ENCODE measurements around the gene FN3K.
"Not testable (repeated sequence)": the region's sequence is repeated elsewhere in the genome, so short reads cannot be mapped to it uniquely, and the experiment has no call there.

The FN3K gene

GRCh38 chr17:82737967-82738877, 2.8 kb downstream of the FN3K start:
- DNase-seq = no peak

GRCh38 chr17:82740906-82741759, 5.7 kb downstream of the FN3K start:
- no peak for DNase-seq

GRCh38 chr17:82743344-82744219, 8.2 kb downstream of the FN3K start:
- no peak for DNase-seq

GRCh38 chr17:82744736-82745135, 9.3 kb downstream of the FN3K start:
- not testable (repeated sequence) for DNase-seq

GRCh38 chr17:82745524-82745923, 10.1 kb downstream of the FN3K start:
- no peak for DNase-seq

GRCh38 chr17:82748756-82749155, 13.3 kb downstream of the FN3K start:
- no peak for DNase-seq

GRCh38 chr17:82750241-82750908, 15.0 kb downstream of the FN3K start:
- no peak for DNase-seq

- DNase-seq = no peak
Measured at GRCh38 chr17:82751171-82751570, 15.8 kb downstream of the FN3K start.

GRCh38 chr17:82751571-82752370, 16.4 kb downstream of the FN3K start, which contains the start of gene TBCD:
Gene TBCD (plus strand): TSS chr17:82752065. CDS start chr17:82752194, 129 bp downstream.
- DNase-seq = peak; percentile 83

- peak; percentile 16 for DNase-seq
Measured at GRCh38 chr17:82752371-82753200, 17.2 kb downstream of the FN3K start.

GRCh38 chr17:82753201-82753464, 17.7 kb downstream of the FN3K start:
- DNase-seq = no peak

- no peak for DNase-seq
Measured at GRCh38 chr17:82754297-82755208, 19.1 kb downstream of the FN3K start.

GRCh38 chr17:82756166-82756565, 20.8 kb downstream of the FN3K start:
- DNase-seq = no peak

GRCh38 chr17:82765371-82765770, 30.0 kb downstream of the FN3K start:
- no peak for DNase-seq

GRCh38 chr17:82767041-82767754, 31.8 kb downstream of the FN3K start:
- peak; percentile 33 for DNase-seq

GRCh38 chr17:82769041-82769440, 33.6 kb downstream of the FN3K start:
- DNase-seq = no peak

- peak; percentile 78 for DNase-seq
Measured at GRCh38 chr17:82772026-82772425, 36.6 kb downstream of the FN3K start.

GRCh38 chr17:82774456-82774855, 39.0 kb downstream of the FN3K start:
- not testable (repeated sequence) for DNase-seq

Measured in HCEC 1CT (cell line).